Vagina (tissue), 2 donors: Measurements from ENCODE around the gene INTS3.

Experiments
- CTCF ChIP-seq, 3 experiments: fragments of 450-650 bp in 2 of 3; fragments of 200-600 bp in 1 of 3; sonication (generic) in 1 of 3; IDR thresholded peaks; one replicate each; pipeline ENCODE4 v1.5.1; 2017 to 2019; ENCODE audit warnings: antibody characterized with exemption in 3 of 3, mild to moderate bottlenecking in 2 of 3, moderate library complexity in 2 of 3
- POLR2AphosphoS5 ChIP-seq, 2 donors: sonication (generic); formaldehyde crosslinking; IDR thresholded peaks; one replicate each; pipeline ENCODE4 v1.9.0; 2017; ENCODE audit warnings: antibody characterized with exemption in 2 of 2, mild to moderate bottlenecking in 2 of 2, low read depth in 1 of 2; ENCODE audit not compliant: insufficient read depth in 1 of 2

GRCh38 chr1:153685544-153686340, 42.1 kb upstream of the INTS3 start:
- no peak for TF ChIP-seq POLR2AphosphoS5 (IDR thresholded peaks at IDR 0.05; ENCODE audit: insufficient read depth in 1 of 2, low read depth in 1 of 2)
- TF ChIP-seq CTCF (IDR thresholded peaks at IDR 0.05) = no peak
